H9 (cell line): ENCODE results near the gene LRP2. TPM values are rescaled to one million over a fixed set of nuclear protein-coding genes. Genes with fewer than 3 reads are reported as not detected.

Source experiments
- DNase-seq: peaks from one replicate; pipeline ENCODE4 v3.0.0-alpha.2; 2017
- H2AFZ ChIP-seq: one replicate; pipeline ENCODE4 v1.6.1; 2013; ENCODE audit warnings: mild to moderate bottlenecking, low read length, control low read depth, moderate library complexity
- H2AK5ac ChIP-seq: 2 replicates; pipeline ENCODE4 v1.6.1; 2013; ENCODE audit warnings: low read length, control low read depth, mixed read lengths; ENCODE audit not compliant: insufficient read length
- H2BK120ac ChIP-seq: one replicate; pipeline ENCODE4 v1.6.1; 2013; ENCODE audit warnings: low read depth, mild to moderate bottlenecking, low read length, control low read depth, inconsistent platforms; ENCODE audit not compliant: poor library complexity, severe bottlenecking
- H2BK12ac ChIP-seq: 2 replicates; pipeline ENCODE4 v1.6.1; 2013; ENCODE audit warnings: low read length, control low read depth, mixed read lengths, low read depth; ENCODE audit not compliant: insufficient read length
- H2BK15ac ChIP-seq: 2 replicates; pipeline ENCODE4 v1.6.1; 2013; ENCODE audit warnings: low read depth, low read length, control low read depth
- H2BK20ac ChIP-seq: one replicate; pipeline ENCODE4 v1.6.1; 2013; ENCODE audit warnings: low read depth, mild to moderate bottlenecking, low read length, control low read depth, inconsistent platforms; ENCODE audit not compliant: poor library complexity, severe bottlenecking
- H2BK5ac ChIP-seq: 2 replicates; pipeline ENCODE4 v1.6.1; 2013; ENCODE audit warnings: low read length, control low read depth, mixed read lengths; ENCODE audit not compliant: insufficient read length
- H3K14ac ChIP-seq: 2 replicates; pipeline ENCODE4 v1.6.1; 2013; ENCODE audit warnings: low read length, control low read depth; ENCODE audit not compliant: insufficient read depth
- H3K18ac ChIP-seq: 2 replicates; pipeline ENCODE4 v1.6.1; 2013; ENCODE audit warnings: low read depth, mild to moderate bottlenecking, mixed read lengths, low read length, control low read depth; ENCODE audit not compliant: insufficient read length
- H3K23ac ChIP-seq: 2 replicates; pipeline ENCODE4 v1.6.1; 2013; ENCODE audit warnings: low read length, control low read depth, mixed read lengths, low read depth; ENCODE audit not compliant: insufficient read length
- H3K23me2 ChIP-seq: 2 replicates; pipeline ENCODE4 v1.6.1; 2013; ENCODE audit warnings: low read depth, mild to moderate bottlenecking, mixed read lengths, low read length, control low read depth; ENCODE audit not compliant: insufficient read length, poor library complexity, severe bottlenecking
- H3K27ac ChIP-seq: 2 replicates; pipeline ENCODE4 v1.5.1; 2013; ENCODE audit warnings: low read length, control low read depth, mixed read lengths, low read depth; ENCODE audit not compliant: insufficient read length
- H3K27me3 ChIP-seq: 2 replicates; pipeline ENCODE4 v1.6.1; 2013; ENCODE audit warnings: low read length, control low read depth, inconsistent platforms; ENCODE audit not compliant: insufficient read depth
- H3K4ac ChIP-seq: 2 replicates; pipeline ENCODE4 v1.6.1; 2013; ENCODE audit warnings: low read depth, mild to moderate bottlenecking, control low read depth, inconsistent platforms, low read length, moderate library complexity
- H3K4me1 ChIP-seq: 2 replicates; pipeline ENCODE4 v1.6.1; 2013; ENCODE audit warnings: low read length, control low read depth, inconsistent platforms; ENCODE audit not compliant: insufficient read depth
- H3K4me2 ChIP-seq: 2 replicates; pipeline ENCODE4 v1.6.1; 2013; ENCODE audit warnings: low read length, control low read depth, mixed read lengths; ENCODE audit not compliant: insufficient read length, insufficient read depth
- H3K56ac ChIP-seq: 2 replicates; pipeline ENCODE4 v1.6.1; 2013; ENCODE audit warnings: low read depth, mild to moderate bottlenecking, mixed read lengths, low read length, control low read depth; ENCODE audit not compliant: insufficient read length
- H3K79me1 ChIP-seq: 2 replicates; pipeline ENCODE4 v1.6.1; 2013; ENCODE audit warnings: low read depth, mild to moderate bottlenecking, moderate library complexity, low read length, control low read depth, inconsistent platforms; ENCODE audit not compliant: insufficient read depth, poor library complexity, severe bottlenecking
- H3K79me2 ChIP-seq: 2 replicates; pipeline ENCODE4 v1.6.1; 2013; ENCODE audit warnings: low read length, control low read depth, inconsistent platforms; ENCODE audit not compliant: insufficient read depth
- H3K9ac ChIP-seq: 2 replicates; pipeline ENCODE4 v1.6.1; 2013; ENCODE audit warnings: low read length, control low read depth, mixed read lengths; ENCODE audit not compliant: insufficient read length; ENCODE audit errors: extremely low read depth
- H3K9me3 ChIP-seq: one replicate; pipeline ENCODE4 v1.6.1; 2013; ENCODE audit warnings: low read depth, low read length, inconsistent platforms; ENCODE audit not compliant: control insufficient read depth
- H3T11ph ChIP-seq: one replicate; pipeline ENCODE4 v1.6.1; 2013; ENCODE audit warnings: mild to moderate bottlenecking, low read length, control low read depth, inconsistent platforms
- H4K20me1 ChIP-seq: one replicate; pipeline ENCODE4 v1.6.1; 2013; ENCODE audit not compliant: control insufficient read depth, insufficient read length, insufficient read depth
- H4K5ac ChIP-seq: 2 replicates; pipeline ENCODE4 v1.6.1; 2013; ENCODE audit warnings: low read depth, mild to moderate bottlenecking, mixed read lengths, low read length, control low read depth; ENCODE audit not compliant: insufficient read length
- H4K8ac ChIP-seq: replicated peaks from 2 replicates; pipeline ENCODE4 v1.6.1; 2013; ENCODE audit warnings: low read length, control low read depth, mixed read lengths, low read depth; ENCODE audit not compliant: insufficient read length
- H4K91ac ChIP-seq: 2 replicates; pipeline ENCODE4 v1.6.1; 2013; ENCODE audit warnings: low read depth, mild to moderate bottlenecking, moderate library complexity, mixed read lengths, low read length, control low read depth; ENCODE audit not compliant: insufficient read length
- H3K27ac Mint-ChIP-seq, 3 experiments: 2 replicates in 2 of 3; 3 replicates in 1 of 3; pipeline ENCODE4 v1.8.0; 2020 to 2021; ENCODE audit warnings: mixed read lengths in 3 of 3, mild to moderate bottlenecking in 1 of 3, moderate library complexity in 1 of 3
- H3K27me3 Mint-ChIP-seq: 2 replicates; pipeline ENCODE4 v1.8.0; 2021; ENCODE audit warnings: low read depth, mild to moderate bottlenecking, moderate library complexity, mixed read lengths
- H3K36me3 Mint-ChIP-seq, 3 experiments: 2 replicates in 2 of 3; 3 replicates in 1 of 3; pipeline ENCODE4 v1.8.0; 2020 to 2021; ENCODE audit warnings: low read depth in 3 of 3, mixed read lengths in 3 of 3; ENCODE audit not compliant: insufficient read depth in 1 of 3
- H3K4me1 Mint-ChIP-seq, 2 experiments: 2 replicates each; pipeline ENCODE4 v1.8.0; 2020; ENCODE audit warnings: mixed read lengths in 2 of 2
- H3K4me3 Mint-ChIP-seq, 2 experiments: 2 replicates in 1 of 2; 3 replicates in 1 of 2; pipeline ENCODE4 v1.8.0; 2020 to 2021; ENCODE audit warnings: mild to moderate bottlenecking in 2 of 2, mixed read lengths in 2 of 2, moderate library complexity in 1 of 2
- H3K9me3 Mint-ChIP-seq, 2 experiments: 2 replicates in 1 of 2; 3 replicates in 1 of 2; pipeline ENCODE4 v1.8.0; 2020; ENCODE audit warnings: mild to moderate bottlenecking in 2 of 2, mixed read lengths in 2 of 2, moderate library complexity in 1 of 2
- total RNA-seq: library from RNA; stranded (reverse); gene quantifications from 2 replicates; pipeline ENCODE4 v1.2.1, GENCODE V29; 2021
- TF ChIP-seq, protein P1 (sequence below): fragments of 200-600 bp; sonication (generic); conservative IDR thresholded peaks from 3 replicates; pipeline ENCODE4 v1.8.0; 2021; ENCODE audit warnings: antibody characterized with exemption, mild to moderate bottlenecking

LRP2 gene
- total RNA-seq, 1 experiment from 2014 or later = 1.4 TPM

GRCh38 chr2:169366066-169366465 is 3.7 kb upstream of the LRP2 start:
- no peak overlapping the region for H3T11ph ChIP-seq
- no peak overlapping the region for H2BK20ac ChIP-seq
- no peak overlapping the region for H3K56ac ChIP-seq
- no peak overlapping the region for H3K18ac ChIP-seq
- H3K79me2 ChIP-seq = no peaks in the 10 kb centered on the region
- no peak overlapping the region for H3K27ac Mint-ChIP-seq
- no peak overlapping the region for H3K4ac ChIP-seq
- peaks cover 35% of the 10 kb centered on the region for H3K23me2 ChIP-seq
- H3K27me3 ChIP-seq = peaks cover 27% of the 10 kb centered on the region; the same call in 1 of the 2 replicates
- no peak overlapping the region for H2BK12ac ChIP-seq
- no peaks in the 10 kb centered on the region for H3K4me1 ChIP-seq
- no peak overlapping the region for H3K4me2 ChIP-seq
- no peak overlapping the region for H4K8ac ChIP-seq
- H3K36me3 Mint-ChIP-seq = peaks cover 0 to 3% (median 0%) of the 10 kb centered on the region in 3 experiments; a peak in 1 of 7 replicates
- H4K20me1 ChIP-seq = no peaks in the 10 kb centered on the region
- H4K91ac ChIP-seq = no peak overlapping the region
- no peak overlapping the region for H2AK5ac ChIP-seq
- H3K9ac ChIP-seq = no peak overlapping the region
- peaks cover 28 to 30% of the 10 kb centered on the region in 2 experiments for H3K4me1 Mint-ChIP-seq
- H3K79me1 ChIP-seq = no peaks in the 10 kb centered on the region
- no peak overlapping the region for H2BK5ac ChIP-seq
- no peak overlapping the region for H2BK15ac ChIP-seq
- H3K23ac ChIP-seq = no peak overlapping the region
- H3K14ac ChIP-seq = no peak overlapping the region
- no peaks in the 10 kb centered on the region for H3K9me3 ChIP-seq
- H2BK120ac ChIP-seq = no peak overlapping the region
- no peak overlapping the region for H4K5ac ChIP-seq
- H3K9me3 Mint-ChIP-seq = peaks cover 3 to 6% of the 10 kb centered on the region in 2 experiments; a peak in 4 of 5 replicates
- no peak for DNase-seq
- TF ChIP-seq, protein P1, sequence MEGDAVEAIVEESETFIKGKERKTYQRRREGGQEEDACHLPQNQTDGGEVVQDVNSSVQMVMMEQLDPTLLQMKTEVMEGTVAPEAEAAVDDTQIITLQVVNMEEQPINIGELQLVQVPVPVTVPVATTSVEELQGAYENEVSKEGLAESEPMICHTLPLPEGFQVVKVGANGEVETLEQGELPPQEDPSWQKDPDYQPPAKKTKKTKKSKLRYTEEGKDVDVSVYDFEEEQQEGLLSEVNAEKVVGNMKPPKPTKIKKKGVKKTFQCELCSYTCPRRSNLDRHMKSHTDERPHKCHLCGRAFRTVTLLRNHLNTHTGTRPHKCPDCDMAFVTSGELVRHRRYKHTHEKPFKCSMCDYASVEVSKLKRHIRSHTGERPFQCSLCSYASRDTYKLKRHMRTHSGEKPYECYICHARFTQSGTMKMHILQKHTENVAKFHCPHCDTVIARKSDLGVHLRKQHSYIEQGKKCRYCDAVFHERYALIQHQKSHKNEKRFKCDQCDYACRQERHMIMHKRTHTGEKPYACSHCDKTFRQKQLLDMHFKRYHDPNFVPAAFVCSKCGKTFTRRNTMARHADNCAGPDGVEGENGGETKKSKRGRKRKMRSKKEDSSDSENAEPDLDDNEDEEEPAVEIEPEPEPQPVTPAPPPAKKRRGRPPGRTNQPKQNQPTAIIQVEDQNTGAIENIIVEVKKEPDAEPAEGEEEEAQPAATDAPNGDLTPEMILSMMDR = no peak
- no peak overlapping the region for H2AFZ ChIP-seq
- no peak overlapping the region for H3K4me3 Mint-ChIP-seq
- peaks cover 59% of the 10 kb centered on the region for H3K27me3 Mint-ChIP-seq
- no peak overlapping the region for H3K27ac ChIP-seq
